OCI-LY7 (cell line): ENCODE data around the gene RHBDD3.

Source experiments
- EZH2phosphoT487 ChIP-seq: fragments of 200-600 bp; sonication (generic); IDR thresholded peaks from 2 replicates; pipeline ENCODE4 v1.6.1; 2018; ENCODE audit warnings: low read depth, borderline replicate concordance, mild to moderate bottlenecking, mixed run types, antibody characterized with exemption, low read length, moderate library complexity, mixed read lengths
- TF ChIP-seq, protein P1 (sequence below): fragments of 200-600 bp; sonication (generic); conservative IDR thresholded peaks from 2 replicates; pipeline ENCODE4 v1.5.1; 2014; ENCODE audit warnings: mild to moderate bottlenecking, antibody characterized with exemption, low read length, moderate library complexity, mixed read lengths

- TF ChIP-seq EZH2phosphoT487: no peak
- TF ChIP-seq, protein P1, sequence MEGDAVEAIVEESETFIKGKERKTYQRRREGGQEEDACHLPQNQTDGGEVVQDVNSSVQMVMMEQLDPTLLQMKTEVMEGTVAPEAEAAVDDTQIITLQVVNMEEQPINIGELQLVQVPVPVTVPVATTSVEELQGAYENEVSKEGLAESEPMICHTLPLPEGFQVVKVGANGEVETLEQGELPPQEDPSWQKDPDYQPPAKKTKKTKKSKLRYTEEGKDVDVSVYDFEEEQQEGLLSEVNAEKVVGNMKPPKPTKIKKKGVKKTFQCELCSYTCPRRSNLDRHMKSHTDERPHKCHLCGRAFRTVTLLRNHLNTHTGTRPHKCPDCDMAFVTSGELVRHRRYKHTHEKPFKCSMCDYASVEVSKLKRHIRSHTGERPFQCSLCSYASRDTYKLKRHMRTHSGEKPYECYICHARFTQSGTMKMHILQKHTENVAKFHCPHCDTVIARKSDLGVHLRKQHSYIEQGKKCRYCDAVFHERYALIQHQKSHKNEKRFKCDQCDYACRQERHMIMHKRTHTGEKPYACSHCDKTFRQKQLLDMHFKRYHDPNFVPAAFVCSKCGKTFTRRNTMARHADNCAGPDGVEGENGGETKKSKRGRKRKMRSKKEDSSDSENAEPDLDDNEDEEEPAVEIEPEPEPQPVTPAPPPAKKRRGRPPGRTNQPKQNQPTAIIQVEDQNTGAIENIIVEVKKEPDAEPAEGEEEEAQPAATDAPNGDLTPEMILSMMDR: no peak
Measured at GRCh38 chr22:29306835-29307595, 39.2 kb upstream of the RHBDD3 start.
